Stimulated activated CD8-positive, alpha-beta memory T cell treated with anti-CD3 and anti-CD28 coated beads, Interleukin-4, amount 100 ng/mL, for 48 hours (primary cell): ENCODE measurements around the gene ITGB2.
"Not testable (repeated sequence)": the region's sequence is repeated elsewhere in the genome, so short reads cannot be mapped to it uniquely, and the experiment has no call there.

Experiments used
- DNase-seq: peaks from one replicate; pipeline ENCODE4 v3.0.0-alpha.2; 2020

ITGB2 gene

DNA sequence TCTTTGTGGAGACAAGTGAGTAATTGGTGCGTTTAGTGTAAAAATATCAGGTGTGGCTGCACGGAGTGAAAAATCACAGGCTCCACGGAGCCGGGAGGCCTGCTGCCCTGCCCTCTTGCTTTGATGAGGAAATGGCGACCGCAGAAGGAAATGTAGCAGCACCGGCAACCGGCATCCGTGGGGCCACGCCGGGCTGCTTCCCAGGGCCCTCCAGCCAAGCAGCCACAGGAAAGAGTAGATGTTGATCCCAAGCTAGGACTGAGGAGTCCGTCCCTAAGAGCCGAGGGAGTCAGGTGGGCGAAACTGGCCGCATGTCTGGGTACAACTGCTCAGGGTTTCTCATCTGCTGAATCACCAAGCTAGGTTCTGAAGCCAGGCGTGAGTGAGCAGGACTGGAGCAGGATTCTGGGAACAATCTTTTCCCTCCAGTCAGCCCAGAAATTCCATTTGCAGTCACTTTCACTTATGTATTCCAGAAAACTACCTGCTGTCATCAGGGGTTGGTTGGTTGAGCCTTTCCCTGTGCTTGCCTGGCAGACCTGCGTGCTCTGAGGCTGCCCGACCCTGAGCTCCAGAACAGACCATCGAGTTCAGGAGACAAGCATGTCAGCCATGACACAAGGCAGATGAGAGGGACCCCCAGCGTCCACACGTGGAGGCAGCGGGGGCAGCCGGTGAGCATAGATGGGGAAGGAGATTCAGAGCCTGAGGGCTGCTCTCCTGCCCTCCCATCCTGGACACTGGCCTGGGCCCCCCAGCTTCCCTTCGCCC is 5.8 kb upstream of the ITGB2 start:
- peak; percentile 70 for DNase-seq

DNA sequence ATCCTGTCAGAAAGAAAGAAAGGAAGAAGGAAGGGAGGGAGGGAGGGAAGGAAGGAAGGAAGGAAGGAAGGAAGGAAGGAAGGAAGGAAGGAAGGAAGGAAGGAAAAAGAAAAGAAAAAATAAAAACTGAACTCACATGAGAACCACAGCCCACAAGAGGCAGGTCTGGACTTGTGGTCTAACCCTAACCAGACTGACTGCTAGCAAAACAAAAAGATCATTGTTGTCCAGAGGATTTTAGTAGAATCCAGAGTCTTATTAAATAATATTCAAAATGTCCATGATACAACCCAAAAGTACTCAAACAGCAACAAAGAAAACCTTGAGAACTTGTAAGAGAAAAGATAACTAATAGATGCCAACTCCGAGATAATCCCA is 4.7 kb upstream of the ITGB2 start:
- no peak for DNase-seq

DNA sequence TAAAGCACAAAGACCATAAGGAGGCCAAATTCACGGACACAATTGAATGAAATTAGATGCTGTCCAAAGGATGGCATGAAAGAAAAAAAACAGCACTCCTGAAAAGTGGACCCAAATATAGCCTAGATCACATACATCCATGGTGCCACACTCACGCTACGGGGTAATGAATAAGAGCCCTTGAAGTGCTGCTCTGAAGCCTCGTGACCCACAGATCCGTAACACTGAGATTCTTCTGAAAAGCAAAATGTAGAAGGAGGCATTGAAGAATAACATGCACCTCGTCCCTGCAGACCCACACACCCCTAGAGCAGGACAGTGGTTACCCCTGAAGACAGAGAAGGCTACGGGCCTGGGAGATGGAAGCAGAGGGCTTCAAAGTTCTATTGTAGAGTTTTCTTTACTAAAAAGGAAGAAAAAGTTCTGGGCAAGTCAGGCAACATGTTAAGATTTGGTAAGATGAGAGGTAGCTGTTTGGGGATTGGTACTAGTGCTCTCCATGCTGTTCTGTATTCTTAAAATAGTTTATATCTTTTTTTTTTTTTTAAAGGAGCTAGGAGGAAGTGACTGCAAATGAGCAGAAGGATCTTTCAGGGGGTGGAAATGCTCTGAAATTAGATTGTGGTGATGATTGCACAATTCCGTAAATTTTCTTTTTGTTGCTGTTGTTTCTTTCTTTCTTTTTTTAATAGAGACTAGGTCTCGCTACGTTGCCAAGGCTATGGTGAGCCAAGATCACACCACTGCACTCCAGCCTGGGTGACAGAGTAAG is 4.1 kb upstream of the ITGB2 start:
- DNase-seq: no peak

DNA sequence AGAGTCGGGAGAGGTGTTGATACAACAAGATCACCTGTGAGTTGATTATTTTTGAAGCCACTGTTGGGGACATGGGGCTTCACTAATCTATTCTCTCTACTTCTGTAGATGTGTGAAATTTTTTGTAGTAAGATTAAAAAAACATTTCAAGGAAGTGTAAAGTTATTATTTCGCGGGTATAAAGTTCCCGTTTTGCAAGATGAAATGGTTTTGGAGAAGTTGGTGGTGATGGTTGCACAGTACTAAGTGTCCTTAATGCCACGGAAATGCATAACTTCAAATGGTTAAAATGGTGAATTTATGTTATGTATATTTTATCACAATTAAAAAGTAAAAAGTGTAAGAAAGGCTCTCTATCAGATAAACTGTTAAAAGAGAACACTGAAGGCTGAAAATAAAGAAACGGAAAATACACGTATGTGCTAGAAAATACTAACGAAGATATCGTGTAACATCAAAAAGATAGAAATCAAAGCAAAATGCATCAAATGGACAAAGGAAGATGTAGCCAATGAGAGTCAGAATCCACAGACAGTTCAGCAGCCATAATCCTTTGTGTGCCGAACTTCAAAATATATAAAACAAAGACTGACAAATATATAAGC is 2.9 kb upstream of the ITGB2 start:
- DNase-seq: no peak

DNA sequence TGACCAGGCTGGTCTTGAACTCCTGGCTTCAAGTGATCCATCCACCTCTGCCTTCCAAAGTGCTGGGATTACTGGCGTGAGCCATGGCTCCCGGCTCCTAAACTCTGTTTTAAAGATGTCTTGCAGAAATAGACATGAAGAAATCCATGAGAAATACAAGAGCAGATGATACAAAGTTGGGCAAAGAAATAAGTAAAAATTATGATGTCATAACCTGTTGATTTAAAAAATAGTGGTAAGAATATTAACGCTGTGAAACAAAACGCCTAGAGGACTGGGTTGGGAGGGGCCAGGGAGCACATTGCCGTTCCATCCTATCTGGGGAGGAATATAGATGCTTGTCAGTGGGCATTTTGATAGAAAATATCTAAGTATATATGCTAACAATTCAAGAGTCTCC is 1.2 kb upstream of the ITGB2 start:
- no peak for DNase-seq

DNA sequence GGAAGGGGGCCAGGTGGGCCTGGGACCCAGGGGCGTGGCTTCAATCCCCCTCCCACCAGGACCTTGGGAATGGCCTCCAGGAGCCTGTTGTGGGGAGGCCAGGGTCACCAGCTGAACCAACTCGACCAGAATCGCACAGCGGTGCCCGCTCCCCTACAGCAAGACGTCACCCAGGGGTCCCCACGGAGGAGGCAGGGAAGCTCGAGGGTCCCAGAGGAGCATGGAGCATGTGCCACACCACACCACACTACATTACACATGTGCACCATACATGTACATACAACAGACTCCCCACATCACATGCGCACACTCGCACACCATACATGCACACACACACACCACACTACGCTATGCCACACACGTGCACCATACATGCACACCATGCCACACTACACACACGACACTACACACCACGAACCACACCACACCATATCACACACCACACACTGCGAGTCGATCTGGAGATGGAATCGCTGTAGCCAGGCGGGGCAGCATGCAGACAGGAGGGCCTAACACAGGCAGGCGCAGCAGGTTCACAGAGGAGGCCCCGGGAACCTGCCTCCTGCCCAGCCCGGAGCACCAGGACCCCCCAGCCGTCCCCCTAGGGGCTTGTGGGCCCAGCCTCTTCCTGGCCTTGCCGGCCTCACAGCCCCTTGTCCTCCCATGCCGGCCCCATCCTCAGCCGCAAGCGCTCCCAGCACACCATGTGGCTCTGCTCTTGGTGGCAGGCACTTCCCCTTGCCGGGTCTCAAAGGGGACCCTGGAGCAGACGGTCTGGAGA is 596 bp downstream of the ITGB2 start:
- DNase-seq: peak; percentile 40

DNA sequence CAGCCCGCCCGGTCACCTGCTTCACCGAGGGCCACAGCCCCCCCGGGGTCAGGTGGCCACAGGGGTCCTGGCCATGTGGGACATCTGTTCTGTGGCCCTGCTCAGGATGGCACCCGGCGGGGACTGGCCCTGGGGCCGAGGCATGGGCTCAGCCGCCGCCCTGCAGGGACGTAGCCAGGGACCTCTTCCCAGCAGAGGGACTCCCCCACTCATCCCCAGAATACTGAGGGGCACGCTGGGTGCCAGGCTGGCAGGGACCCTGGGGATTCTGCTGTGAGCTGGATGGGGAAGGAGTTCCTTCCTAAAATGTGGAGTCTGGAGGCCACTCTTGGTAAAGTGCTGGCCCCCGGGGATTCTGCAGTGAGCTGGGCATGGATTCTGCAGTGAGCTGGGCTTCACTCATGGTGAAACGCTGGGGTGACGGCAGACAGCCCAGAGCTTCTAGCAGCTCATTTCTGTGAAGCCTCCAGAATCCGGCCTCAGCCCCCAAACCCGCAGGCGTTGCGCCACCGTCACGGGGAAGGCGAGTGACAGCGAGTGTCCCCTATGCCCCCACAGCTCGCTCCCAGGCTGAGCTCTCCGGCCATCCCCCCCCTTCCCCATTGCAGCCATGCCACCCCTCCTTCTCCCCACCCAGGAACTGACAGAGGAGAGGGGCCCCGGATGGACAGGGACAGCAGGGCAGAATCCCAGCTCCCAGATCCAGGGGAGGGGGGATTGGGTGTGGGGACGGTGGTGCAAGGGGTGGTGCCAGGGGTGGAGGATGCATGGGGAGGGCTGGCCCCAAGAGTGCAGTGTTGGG is 1.4 kb downstream of the ITGB2 start:
- peak; percentile 63 for DNase-seq

DNA sequence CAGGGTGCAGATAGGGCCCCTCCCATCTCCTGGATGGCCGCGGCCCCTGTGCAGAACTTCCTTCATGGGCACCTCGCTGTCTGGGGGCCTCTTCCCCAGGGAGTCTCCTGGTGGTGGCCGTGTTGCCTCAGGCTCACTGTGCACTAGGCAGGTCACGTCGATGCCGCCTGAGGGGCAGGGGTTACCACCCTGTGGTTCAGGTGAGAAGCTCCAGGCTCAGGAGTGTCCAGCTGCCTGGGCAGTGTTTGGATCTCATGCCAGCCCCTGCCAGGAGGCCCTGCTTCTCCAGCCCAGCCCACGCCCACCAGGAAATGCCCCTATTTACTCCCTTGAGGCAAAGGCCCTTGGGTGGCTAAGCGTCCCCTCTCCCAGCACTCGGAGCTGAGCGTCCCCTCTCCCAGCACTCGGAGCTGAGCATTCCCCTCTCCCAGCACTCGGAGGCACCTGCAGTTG is 2.1 kb downstream of the ITGB2 start:
- no peak for DNase-seq

DNA sequence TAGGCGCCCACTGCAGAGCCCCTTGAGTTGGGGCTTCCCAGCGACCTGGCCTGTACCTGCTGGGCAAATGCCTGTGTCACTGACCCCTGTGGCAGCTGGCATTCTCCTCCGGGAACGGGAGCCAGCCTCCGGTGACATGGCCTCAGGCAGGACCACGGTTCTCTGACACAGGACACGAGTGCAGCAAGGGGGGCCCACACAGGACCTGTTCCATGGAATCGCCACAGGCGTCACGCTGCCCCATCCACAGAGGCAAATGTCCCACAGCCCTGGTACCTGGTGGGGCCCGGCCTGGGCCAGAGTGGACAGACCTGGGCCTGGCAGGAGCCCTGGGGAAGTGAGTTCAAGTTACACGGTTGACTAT is 2.6 kb downstream of the ITGB2 start:
- no peak for DNase-seq

DNA sequence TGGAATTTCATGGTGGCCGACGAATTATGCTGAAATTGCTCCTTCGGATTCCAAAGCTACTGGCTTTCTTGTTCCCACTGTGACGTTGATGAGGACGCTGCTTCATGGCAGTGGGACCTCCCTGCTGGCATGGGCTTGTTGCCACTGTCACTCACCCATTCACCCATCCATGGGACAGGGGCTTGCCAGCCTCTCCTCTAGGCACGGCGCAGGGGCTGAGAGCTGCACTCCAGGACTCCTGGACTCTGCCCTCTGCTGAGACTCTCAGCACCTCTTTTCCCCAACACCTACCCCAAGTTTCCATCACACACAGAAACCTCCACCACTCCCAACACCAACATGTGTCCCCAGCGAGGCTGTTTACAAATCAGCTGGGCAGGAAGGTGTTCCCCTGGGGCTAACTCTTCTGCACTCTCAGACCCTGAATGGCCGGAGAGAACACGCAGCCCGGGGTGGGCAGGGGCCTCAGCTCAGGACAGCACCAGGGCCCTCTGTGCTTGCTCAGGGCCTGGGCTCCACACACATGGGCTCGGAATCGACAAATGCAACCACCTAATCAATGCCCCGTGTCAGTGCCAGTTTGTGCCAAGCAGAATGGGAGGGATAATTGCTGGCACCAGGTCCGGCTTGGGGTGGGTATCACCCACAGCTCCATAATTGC is 3.1 kb downstream of the ITGB2 start:
- no peak for DNase-seq

DNA sequence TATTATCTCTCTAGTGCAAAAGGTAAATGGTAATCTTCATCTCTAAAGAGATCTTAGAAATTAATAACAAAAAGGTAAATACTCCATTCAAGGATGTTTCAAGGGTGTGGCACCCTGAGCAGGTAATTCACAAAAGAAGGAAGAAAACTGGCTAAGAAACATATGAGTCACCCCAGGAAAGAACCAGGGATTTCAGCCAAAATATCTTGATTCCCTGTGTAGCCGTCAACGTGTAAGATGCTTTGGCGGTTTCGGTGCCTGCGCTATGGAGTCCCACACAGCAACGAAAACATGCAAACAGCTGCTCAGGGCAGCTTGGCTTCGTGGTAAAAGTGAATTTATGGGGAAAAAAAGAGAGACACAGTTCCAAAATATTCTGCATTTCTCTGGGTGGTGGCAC is 3.7 kb downstream of the ITGB2 start:
- no peak for DNase-seq

DNA sequence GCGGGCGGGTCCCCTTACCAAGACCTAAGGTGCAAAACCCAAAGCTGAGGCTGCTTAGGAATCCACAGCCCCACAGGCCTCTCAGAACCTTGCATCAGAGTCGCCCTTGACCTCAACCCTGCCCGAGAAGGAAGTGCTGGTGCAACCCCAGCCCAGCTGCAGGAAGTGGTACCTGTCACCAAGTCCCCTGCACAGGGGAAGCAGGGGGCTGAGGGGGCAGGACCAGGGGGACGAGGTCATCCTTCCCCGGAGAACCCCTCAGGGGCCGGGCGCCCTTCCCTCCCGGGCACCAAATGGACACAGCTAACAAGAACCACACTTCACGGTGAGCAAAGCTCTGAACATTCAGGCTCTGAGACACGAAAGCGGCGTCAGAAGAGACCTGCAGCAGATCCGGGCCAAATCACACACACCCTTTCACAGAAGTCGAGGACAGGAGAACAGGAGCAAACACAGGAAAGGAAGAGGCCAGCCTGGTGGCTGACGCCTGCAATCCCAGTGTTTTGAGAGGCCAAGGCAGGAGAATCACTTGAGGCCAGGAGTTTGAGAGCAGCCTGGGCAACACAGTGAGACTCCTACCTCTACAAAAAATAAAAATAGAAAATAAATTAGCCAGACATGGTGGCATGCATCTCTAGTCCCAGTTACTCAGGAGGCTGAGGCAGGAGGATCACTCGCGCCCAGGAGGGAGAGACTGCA is 6.4 kb downstream of the ITGB2 start:
- DNase-seq: peak; percentile 80

DNA sequence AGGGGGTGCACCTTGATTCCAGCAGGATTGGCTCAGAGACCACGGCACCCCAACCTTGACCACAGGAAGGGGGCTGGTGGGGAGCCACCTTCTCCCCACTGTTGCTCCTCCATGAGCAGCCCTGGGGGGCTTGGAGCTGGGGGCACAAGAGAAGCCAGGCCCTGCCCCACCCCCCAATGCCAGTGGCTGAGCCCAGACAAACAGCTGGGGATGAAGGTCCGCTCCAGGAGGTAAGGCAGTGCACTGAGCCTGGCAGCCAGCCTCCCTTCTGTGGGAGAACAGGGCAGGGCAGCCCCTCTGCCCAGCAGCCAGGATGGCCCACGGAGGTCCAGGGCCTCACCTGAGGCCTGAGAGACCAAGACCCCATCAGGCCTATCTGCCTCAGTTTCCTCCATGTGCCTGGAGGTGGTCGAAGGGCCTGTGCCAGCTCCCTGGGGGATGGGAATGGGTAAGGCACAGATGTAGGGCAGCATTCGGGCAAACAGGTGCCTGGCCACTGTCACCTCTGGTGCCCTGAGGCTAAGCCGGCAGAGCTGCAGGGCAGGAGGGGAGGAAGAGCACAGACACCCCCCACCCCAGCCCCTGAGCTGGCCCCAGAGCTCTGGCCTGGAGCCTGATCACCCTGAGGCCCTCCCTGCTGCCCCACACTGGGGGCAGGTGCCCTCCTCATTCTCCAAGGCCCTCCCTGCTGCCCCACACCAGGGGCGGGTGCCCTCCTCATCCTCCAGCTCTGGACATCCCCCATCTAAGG is 7.1 kb downstream of the ITGB2 start:
- peak; percentile 30 for DNase-seq

DNA sequence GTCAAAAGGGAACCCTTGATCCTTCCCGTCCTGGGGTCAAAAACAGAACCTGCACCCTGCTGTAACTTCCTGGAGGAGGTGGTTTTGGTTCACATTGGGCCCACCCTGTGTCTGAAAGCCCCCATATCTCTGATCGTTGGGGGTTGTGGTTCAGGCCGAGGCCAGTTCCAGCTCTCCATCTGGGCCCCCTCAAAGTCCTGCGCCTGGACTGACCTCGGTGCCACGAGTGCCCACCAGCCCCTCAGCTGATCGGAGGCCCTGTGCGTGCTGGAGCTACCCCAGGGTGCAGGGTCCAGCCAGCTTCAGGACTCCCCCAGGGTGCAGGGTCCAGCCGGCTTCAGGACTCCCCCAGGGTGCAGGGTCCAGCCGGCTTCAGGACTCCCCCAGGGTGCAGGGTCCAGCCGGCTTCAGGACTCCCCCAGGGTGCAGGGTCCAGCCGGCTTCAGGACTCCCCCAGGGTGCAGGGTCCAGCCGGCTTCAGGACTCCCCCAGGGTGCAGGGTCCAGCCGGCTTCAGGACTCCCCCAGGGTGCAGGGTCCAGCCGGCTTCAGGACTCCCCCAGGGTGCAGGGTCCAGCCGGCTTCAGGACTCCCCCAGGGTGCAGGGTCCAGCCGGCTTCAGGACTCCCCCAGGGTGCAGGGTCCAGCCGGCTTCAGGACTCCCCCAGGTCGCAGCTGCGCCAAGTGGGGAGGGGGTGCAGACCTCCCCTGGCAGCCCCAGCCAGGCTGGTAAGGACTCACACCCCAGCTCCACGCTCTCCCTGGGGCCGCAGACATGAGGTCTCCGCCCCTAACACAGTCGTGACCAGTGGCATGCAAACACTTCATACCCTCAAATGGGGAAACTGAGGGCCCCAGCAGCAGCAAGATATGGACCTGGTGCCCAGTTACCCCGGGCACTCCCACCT is 7.9 kb downstream of the ITGB2 start:
- DNase-seq: not testable (repeated sequence)

DNA sequence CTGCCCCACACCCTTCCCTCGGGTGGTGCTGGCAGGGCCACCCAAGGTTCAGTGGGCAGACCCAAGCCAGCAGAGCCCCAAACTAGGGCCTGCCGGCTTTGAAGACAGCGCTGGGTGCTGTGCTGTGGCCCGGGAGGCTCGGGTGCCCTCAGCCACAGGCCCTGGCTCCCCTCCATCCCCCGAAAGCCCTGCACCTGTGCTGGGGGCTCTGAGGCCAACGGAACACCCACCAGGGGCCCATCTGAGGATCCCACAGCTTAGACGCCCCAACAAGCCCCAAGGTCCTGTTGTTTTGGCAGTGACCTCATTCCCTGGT is 8.6 kb downstream of the ITGB2 start:
- DNase-seq: no peak

DNA sequence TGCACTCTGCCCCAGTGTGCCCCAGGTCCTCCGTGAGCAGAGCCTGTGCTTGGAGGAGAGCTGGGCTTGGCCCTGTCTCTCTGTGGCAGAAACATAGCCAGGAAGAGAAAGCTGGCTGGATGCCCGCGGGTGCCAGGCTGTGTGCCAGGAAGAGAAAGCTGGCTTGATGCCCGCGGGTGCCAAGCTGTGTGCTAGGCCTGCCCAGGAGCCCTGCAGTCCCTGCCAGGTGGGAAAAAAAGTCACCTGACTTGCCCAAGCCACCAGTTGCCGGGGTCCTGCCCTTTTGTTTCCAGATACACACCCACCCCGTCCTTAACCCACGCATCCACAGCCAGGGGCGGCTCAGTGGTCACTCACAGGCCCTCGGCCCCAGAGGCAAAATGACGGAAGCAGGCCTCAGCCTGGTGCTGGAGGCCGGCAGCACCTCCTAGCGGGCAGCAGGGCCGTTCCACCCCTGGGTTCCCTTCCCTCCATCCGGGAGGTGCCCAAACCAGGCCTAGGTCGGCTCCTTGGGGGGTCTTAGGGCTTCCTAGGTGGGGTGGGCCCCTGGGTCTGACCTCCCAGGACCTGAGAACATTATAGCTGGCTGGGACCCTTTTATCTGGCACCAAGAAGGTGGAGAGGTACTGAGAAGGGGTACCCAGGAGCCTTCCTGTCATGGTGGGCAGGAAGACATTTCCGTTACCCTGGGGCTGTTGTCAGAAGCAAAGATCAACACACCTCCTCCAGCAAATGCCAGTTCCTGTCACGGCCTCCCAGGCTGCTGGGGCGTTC is 9.1 kb downstream of the ITGB2 start:
- DNase-seq: peak; percentile 72

DNA sequence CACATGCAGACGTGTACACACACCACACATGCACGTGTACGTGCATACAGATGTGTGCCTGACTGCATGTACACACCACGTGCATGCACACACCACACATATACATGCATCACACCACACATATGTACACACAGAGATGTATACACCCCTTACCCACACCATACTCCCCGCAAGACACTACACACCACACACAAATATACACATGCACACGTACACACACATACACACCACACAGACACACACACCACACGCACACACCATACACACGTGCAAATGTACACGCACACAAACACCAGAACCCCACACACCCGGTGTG is 9.7 kb downstream of the ITGB2 start:
- DNase-seq: no peak

DNA sequence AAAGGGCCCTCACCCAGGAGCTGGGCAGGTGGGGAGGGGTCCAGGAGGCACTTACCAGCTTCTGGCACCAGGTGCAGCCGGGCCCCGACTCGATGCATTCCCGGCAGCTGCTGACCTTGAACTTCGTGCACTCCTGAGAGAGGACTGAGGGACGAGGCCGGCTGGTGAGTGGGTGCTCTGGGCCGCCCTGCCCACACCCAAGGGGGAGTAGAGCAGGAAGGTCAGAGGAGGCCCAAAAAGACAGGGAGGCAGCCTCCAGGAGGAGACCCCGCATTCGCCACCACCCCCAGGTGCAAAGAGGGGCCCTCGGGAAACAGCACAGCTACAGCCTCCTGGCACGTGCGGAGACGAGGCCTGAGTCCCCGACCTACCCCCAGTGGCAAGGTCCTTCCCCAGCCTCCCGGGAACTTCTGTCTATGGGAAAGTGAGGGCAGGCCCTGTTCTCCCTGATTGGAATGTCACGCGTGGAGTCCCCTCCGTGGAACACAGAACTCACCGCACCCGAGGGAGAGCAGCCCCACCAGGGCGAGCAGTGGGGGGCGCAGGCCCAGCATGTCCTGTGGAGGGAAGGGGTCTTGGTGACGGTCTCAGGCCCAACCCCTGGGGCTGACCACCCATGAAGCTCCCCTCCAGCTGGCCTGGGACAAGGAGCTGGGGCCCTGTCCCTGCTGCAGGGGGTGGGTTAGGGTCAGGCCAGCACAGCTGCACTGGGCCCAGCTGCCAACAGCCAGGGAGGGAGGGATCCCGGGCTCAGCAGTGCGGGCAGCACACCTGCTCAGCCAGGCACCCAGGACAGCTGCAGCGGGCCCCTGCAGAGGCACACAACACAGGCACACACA is 10.3 kb downstream of the ITGB2 start:
- DNase-seq: no peak
